ENCODE results near the gene MAU2. TPM values are rescaled to one million over a fixed set of nuclear protein-coding genes. Genes with fewer than 3 reads are reported as not detected.

MAU2 gene
- total RNA-seq (2013; cell fraction: nucleolus; rRNA removed), result 165 and 196 TPM in 2 replicates
- total RNA-seq (2014; rRNA removed), result 21.5 and 25.5 TPM in 2 replicates
- total RNA-seq (2014; rRNA removed; fragmentation: Illumina TruSeq; extraction: Trizol), result 15.4 and 15.7 TPM in 2 replicates
- total RNA-seq (2021), result 37.3 and 47.2 TPM in 2 replicates
- 11.5 TPM for polyA plus RNA-seq (2011; ENCODE audit: low read depth)
- polyA plus RNA-seq (2011; rRNA removed), result 10.9 and 22.7 TPM in 2 replicates
- polyA plus RNA-seq (2011; cell fraction: cytosol; rRNA removed), result 21.2 and 28.7 TPM in 2 replicates
- polyA plus RNA-seq (2011; cell fraction: nucleus; rRNA removed), result 107 and 142 TPM in 2 replicates
- polyA plus RNA-seq (2012), result 21.4 and 28.2 TPM in 2 replicates
- polyA plus RNA-seq (2014; fragmentation: Illumina TruSeq; extraction: Trizol), result 7.0 and 16.2 TPM in 2 replicates
- 1 to 10 TPM; 1.8 to 2.9 TPM for polyA plus RNA-seq (2014; fragmentation: Nextera tagmentation; extraction: Ambion mirVana)
- polyA plus RNA-seq (2014; rRNA removed), result 32.2 and 42.7 TPM in 2 replicates
- polyA plus RNA-seq (2016; fragmentation: Nextera tagmentation; extraction: Ambion mirVana), result 10 to 100 TPM; 21.6 to 25.8 TPM
- 47.0 and 85.3 TPM in 2 replicates for polyA minus RNA-seq (2011; rRNA and poly(A)+ RNA removed)
- polyA minus RNA-seq (2011; cell fraction: cytosol; rRNA and poly(A)+ RNA removed), result 21.1 and 28.3 TPM in 2 replicates
- 49.1 and 73.1 TPM in 2 replicates for polyA minus RNA-seq (2011; cell fraction: nucleus; rRNA and poly(A)+ RNA removed)
- percentile 75 among the genes with signal in this experiment for Bru-seq, nascent RNA
- percentile 79 among the genes with signal in this experiment for BruChase-seq, experiment 1, labeled RNA remaining after a 6-hour chase
- percentile 80 among the genes with signal in this experiment for BruChase-seq, experiment 2, labeled RNA remaining after a 2-hour chase
- long read RNA-seq, experiment 1, partial matches to known transcripts, result 0 of 3 reads
- long read RNA-seq, experiment 1, other reads (novel, unspliced or antisense), result 3 of 3 reads
- long read RNA-seq, experiment 2, partial matches to known transcripts, result 0 of 6 reads
- long read RNA-seq, experiment 2, other reads (novel, unspliced or antisense), result 6 of 6 reads

DNA sequence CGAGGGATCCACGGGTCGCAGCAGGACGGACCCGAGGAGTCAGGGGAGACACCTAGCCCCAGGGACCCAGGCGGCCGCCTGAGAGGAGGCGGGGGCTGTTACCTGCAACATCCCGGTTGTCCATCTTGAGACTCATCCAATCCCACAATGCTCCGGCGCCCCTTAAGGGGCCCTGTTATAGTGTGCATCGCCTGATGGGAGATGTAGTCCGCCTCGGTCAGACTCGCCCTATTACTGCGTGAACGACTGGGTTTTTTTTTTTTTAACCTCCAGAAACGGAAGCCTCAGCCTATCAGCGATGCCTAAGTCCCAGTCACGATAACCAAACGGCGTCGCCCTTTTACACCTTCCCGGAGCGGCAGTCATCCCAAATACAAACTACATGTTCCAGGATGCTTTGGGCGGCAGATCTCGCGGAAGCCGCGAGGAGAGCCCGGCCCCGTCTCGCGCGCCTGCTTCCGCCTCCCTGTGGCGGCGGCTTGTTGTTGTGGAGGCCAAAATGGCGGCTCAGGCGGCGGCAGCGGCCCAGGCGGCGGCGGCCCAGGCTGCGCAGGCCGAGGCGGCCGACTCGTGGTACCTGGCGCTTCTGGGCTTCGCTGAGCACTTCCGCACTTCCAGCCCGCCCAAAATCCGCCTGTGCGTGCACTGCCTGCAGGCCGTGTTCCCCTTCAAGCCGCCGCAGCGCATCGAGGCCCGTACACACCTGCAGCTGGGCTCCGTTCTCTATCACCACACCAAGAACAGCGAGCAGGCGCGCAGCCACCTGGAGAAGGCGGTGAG lies at the start of gene MAU2, which contains the start of gene SUGP1:
Gene MAU2 (plus strand): TSS at position 469 of the 780 bp plus-strand sequence. CDS start 31 bp downstream, at position 500.
Gene SUGP1 (minus strand): TSS at position 149 of the 780 bp plus-strand sequence. CDS start 13 bp downstream, at position 136.
- Histone ChIP-seq H2AFZ (ENCODE audit: control insufficient read depth, low read depth, low read length) (peak within 1 kb of the TSS; percentile 99), H4K20me1 (ENCODE audit: control insufficient read depth, insufficient read depth) (no peaks in the 10 kb centered on the region), H3K27ac (ENCODE audit: control insufficient read depth, insufficient read depth) (peak within 1 kb of the TSS; percentile 87), H3K9me3 (replicated peaks; ENCODE audit: control insufficient read depth, insufficient read depth, low read length) (no peaks in the 10 kb centered on the region), H3K27me3 (replicated peaks in 1 of 2; ENCODE audit: control insufficient read depth in 2 of 2, insufficient read depth in 2 of 2, low read length in 1 of 2) (no peaks in the 10 kb centered on the region), H3K4me1 (ENCODE audit: control insufficient read depth, insufficient read depth, low read length) (no peaks in the 10 kb centered on the region), H3K36me3 (ENCODE audit: control insufficient read depth in 2 of 2, insufficient read depth in 2 of 2, low read length in 1 of 2) (peaks cover under 1 to 12% of the 10 kb centered on the region in 2 experiments; a peak in 3 of 4 replicates), H3K4me2 (ENCODE audit: control insufficient read depth, insufficient read depth) (peak within 1 kb of the TSS; percentile 88), H3K4me3 (peak within 1 kb of the TSS; percentile 98), H3K79me2 (ENCODE audit: control insufficient read depth, insufficient read depth, low read length) (peaks cover 44% of the 10 kb centered on the region), H3K9ac (ENCODE audit: control insufficient read depth, insufficient read depth, low read length) (peak within 1 kb of the TSS; percentile 97)
- ChIA-PET POLR2A (no interaction called here), SMC1A (ENCODE audit: uncharacterized antibody, unreplicated experiment) (no interaction called here), RAD21 (ENCODE audit: unreplicated experiment) (no interaction called here), CTCF (no interaction called here)
- intact Hi-C loops (cut with micrococcal nuclease; ENCODE audit: unreplicated experiment) (loop anchor here (2.0 kb wide), 1 partner anchor 128 kb away; the partner anchor contains the start of genes BORCS8 and RFXANK), in situ Hi-C loops (cut with MboI) (no loop called here)
- no TSS peak for BruUV-seq (replicated peaks)
- 2% methylated on average over 58 of the region's 67 CpGs for WGBS (ENCODE audit: insufficient coverage, insufficient replicate concordance, low lambda C conversion rate, missing lambda C conversion rate)
- DNase-seq (ENCODE audit: low read depth, low spot score), result peak; percentile 80
- peak; percentile 97 for FAIRE-seq
- ATAC-seq, result peak; percentile 96
- TF ChIP-seq RB1 (IDR thresholded peaks at IDR 0.05; ENCODE audit: borderline replicate concordance), result peak; percentile 64; the same call in 1 of the 2 replicates
- peak; percentile 74 for TF ChIP-seq GABPA (IDR thresholded peaks at IDR 0.05; ENCODE audit: low read depth)
- no peak for TF ChIP-seq CHD4 (IDR thresholded peaks at IDR 0.05)
- no peak for TF ChIP-seq SMAD1 (IDR thresholded peaks at IDR 0.05; ENCODE audit: low read depth, partially characterized antibody)
- no peak for TF ChIP-seq ZNF24 (IDR thresholded peaks at IDR 0.05)
- TF ChIP-seq MLLT1 (IDR thresholded peaks at IDR 0.05), result no peak
- TF ChIP-seq SMARCA5 (IDR thresholded peaks at IDR 0.05), result peak; percentile 67
- TF ChIP-seq, protein P1, sequence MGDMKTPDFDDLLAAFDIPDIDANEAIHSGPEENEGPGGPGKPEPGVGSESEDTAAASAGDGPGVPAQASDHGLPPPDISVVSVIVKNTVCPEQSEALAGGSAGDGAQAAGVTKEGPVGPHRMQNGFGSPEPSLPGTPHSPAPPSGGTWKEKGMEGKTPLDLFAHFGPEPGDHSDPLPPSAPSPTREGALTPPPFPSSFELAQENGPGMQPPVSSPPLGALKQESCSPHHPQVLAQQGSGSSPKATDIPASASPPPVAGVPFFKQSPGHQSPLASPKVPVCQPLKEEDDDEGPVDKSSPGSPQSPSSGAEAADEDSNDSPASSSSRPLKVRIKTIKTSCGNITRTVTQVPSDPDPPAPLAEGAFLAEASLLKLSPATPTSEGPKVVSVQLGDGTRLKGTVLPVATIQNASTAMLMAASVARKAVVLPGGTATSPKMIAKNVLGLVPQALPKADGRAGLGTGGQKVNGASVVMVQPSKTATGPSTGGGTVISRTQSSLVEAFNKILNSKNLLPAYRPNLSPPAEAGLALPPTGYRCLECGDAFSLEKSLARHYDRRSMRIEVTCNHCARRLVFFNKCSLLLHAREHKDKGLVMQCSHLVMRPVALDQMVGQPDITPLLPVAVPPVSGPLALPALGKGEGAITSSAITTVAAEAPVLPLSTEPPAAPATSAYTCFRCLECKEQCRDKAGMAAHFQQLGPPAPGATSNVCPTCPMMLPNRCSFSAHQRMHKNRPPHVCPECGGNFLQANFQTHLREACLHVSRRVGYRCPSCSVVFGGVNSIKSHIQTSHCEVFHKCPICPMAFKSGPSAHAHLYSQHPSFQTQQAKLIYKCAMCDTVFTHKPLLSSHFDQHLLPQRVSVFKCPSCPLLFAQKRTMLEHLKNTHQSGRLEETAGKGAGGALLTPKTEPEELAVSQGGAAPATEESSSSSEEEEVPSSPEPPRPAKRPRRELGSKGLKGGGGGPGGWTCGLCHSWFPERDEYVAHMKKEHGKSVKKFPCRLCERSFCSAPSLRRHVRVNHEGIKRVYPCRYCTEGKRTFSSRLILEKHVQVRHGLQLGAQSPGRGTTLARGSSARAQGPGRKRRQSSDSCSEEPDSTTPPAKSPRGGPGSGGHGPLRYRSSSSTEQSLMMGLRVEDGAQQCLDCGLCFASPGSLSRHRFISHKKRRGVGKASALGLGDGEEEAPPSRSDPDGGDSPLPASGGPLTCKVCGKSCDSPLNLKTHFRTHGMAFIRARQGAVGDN (IDR thresholded peaks at IDR 0.05), result peak; percentile 58; the same call in 1 of the 2 replicates
- peak; percentile 90 for TF ChIP-seq CBFB (IDR thresholded peaks at IDR 0.05; ENCODE audit: low read depth)
- TF ChIP-seq CREM (IDR thresholded peaks at IDR 0.05; ENCODE audit: low read depth), result peak; percentile 78
- TF ChIP-seq KDM1A (IDR thresholded peaks at IDR 0.05; ENCODE audit: borderline replicate concordance), result no peak
- peak; percentile 94 for TF ChIP-seq POLR2A (IDR thresholded peaks at IDR 0.05; ENCODE audit: low read depth, low read length)
- TF ChIP-seq ZSCAN29 (IDR thresholded peaks at IDR 0.05), result no peak
- peak; percentile 47; the same call in 1 of the 2 replicates for TF ChIP-seq ELK1 (IDR thresholded peaks at IDR 0.05; ENCODE audit: low read depth, low read length)
- TF ChIP-seq RAD51 (IDR thresholded peaks at IDR 0.05), result no peak
